Tibial artery (tissue), 4 donors: ENCODE data around the gene CD200R1.
"Not testable (repeated sequence)": the region's sequence is repeated elsewhere in the genome, so short reads cannot be mapped to it uniquely, and the experiment has no call there.

Experiments used
- DNase-seq, 2 donors: peaks; one replicate each; pipeline ENCODE4 v3.0.0-alpha.2; 2019
- H3K27ac ChIP-seq, 2 donors: fragments of 200-600 bp; sonication (generic) in 1 of 2; 1 replicate in 1 of 2; 2 replicates in 1 of 2; pipeline ENCODE4 v1.5.1; 2018 to 2019; ENCODE audit warnings: mild to moderate bottlenecking in 1 of 2
- H3K27me3 ChIP-seq, 2 donors: fragments of 200-600 bp; sonication (generic) in 1 of 2; one replicate each; pipeline versions ENCODE4 v1.5.1 to v1.6.0; 2016 to 2019
- H3K36me3 ChIP-seq, 3 donors: fragments of 200-600 bp; sonication (generic) in 2 of 3; one replicate each; pipeline ENCODE4 v1.5.1; 2016 to 2019; ENCODE audit warnings: mild to moderate bottlenecking in 2 of 3
- H3K4me1 ChIP-seq, 4 donors: fragments of 200-600 bp; sonication (generic) in 2 of 4; 1 replicate in 3 of 4; 2 replicates in 1 of 4; pipeline ENCODE4 v1.5.1; 2016 to 2019
- H3K4me3 ChIP-seq, 2 donors: fragments of 200-600 bp; sonication (generic) in 1 of 2; 1 replicate in 1 of 2; 2 replicates in 1 of 2; pipeline ENCODE4 v1.5.1; 2018 to 2019; ENCODE audit warnings: mild to moderate bottlenecking in 2 of 2
- H3K9me3 ChIP-seq, 3 donors: fragments of 200-600 bp; sonication (generic) in 1 of 3; one replicate each; pipeline ENCODE4 v1.5.1; 2016 to 2019
- CTCF ChIP-seq, 2 experiments: fragments of 200-600 bp in 1 of 2; fragments of 450-650 bp in 1 of 2; IDR thresholded peaks; one replicate each; pipeline ENCODE4 v1.5.1; 2017 to 2019; ENCODE audit warnings: antibody characterized with exemption in 2 of 2, mild to moderate bottlenecking in 1 of 2, moderate library complexity in 1 of 2
- intact Hi-C: fragments of 100-400 bp; cut with DNase I; formaldehyde crosslinking; loops from one replicate; pipeline ENCODE4 v1.15.0; 2023; ENCODE audit warnings: low total_unique reads

Gene CD200R1

GRCh38 chr3:112948346-112948838 lies 26.5 kb downstream of the CD200R1 start:
- Histone ChIP-seq H3K4me1 (no peaks in the 10 kb centered on the region), H3K27ac (no peak overlapping the region), H3K4me3 (no peak overlapping the region), H3K27me3 (no peaks in the 10 kb centered on the region), H3K36me3 (no peaks in the 10 kb centered on the region), H3K9me3 (no peaks in the 10 kb centered on the region)
- no peak for TF ChIP-seq CTCF (IDR thresholded peaks at IDR 0.05)
- DNase-seq, result no peak
- intact Hi-C loops, result no loop called here

- Histone ChIP-seq H3K4me3 (no peak overlapping the region), H3K27ac (no peak overlapping the region), H3K9me3 (peaks cover 0 to 9% (median 0%) of the 10 kb centered on the region in 3 donors), H3K27me3 (no peaks in the 10 kb centered on the region), H3K36me3 (no peaks in the 10 kb centered on the region), H3K4me1 (no peaks in the 10 kb centered on the region)
- DNase-seq, result no peak
- no peak for TF ChIP-seq CTCF (IDR thresholded peaks at IDR 0.05)
- intact Hi-C loops, result no loop called here
Measured at GRCh38 chr3:112931736-112932521, 43.0 kb downstream of the CD200R1 start.

GRCh38 chr3:112930771-112931170 lies 44.1 kb downstream of the CD200R1 start:
- no peaks in the 10 kb centered on the region for H3K4me1 ChIP-seq
- intact Hi-C loops, result no loop called here
- no peak for TF ChIP-seq CTCF (IDR thresholded peaks at IDR 0.05)
- DNase-seq, result no peak
- H3K9me3 ChIP-seq, result peaks cover 0 to 9% (median 0%) of the 10 kb centered on the region in 3 donors
- no peak overlapping the region for H3K4me3 ChIP-seq
- no peak overlapping the region for H3K27ac ChIP-seq
- no peaks in the 10 kb centered on the region for H3K27me3 ChIP-seq
- H3K36me3 ChIP-seq, result no peaks in the 10 kb centered on the region

GRCh38 chr3:112925969-112926368 lies 48.9 kb downstream of the CD200R1 start:
- no peak for DNase-seq
- Histone ChIP-seq H3K27ac (no peak overlapping the region), H3K36me3 (no peaks in the 10 kb centered on the region), H3K27me3 (no peaks in the 10 kb centered on the region), H3K4me3 (no peak overlapping the region), H3K4me1 (no peaks in the 10 kb centered on the region), H3K9me3 (no peaks in the 10 kb centered on the region)
- TF ChIP-seq CTCF (IDR thresholded peaks at IDR 0.05), result no peak
- intact Hi-C loops, result no loop called here

GRCh38 chr3:112925560-112925959 lies 49.3 kb downstream of the CD200R1 start:
- Histone ChIP-seq H3K27ac (no peak overlapping the region), H3K4me3 (no peak overlapping the region), H3K9me3 (no peaks in the 10 kb centered on the region), H3K4me1 (no peaks in the 10 kb centered on the region), H3K27me3 (no peaks in the 10 kb centered on the region), H3K36me3 (no peaks in the 10 kb centered on the region)
- no peak for DNase-seq
- TF ChIP-seq CTCF (IDR thresholded peaks at IDR 0.05), result no peak
- intact Hi-C loops, result no loop called here

- H3K27ac ChIP-seq, intact Hi-C loops, H3K4me1 ChIP-seq, H3K36me3 ChIP-seq, H3K27me3 ChIP-seq, H3K4me3 ChIP-seq, DNase-seq: not testable (repeated sequence)
- peaks cover 0 to 16% (median 0%) of the 10 kb centered on the region in 3 donors for H3K9me3 ChIP-seq
Measured at GRCh38 chr3:112919541-112919940, 55.4 kb downstream of the CD200R1 start.
